H1 (cell line): ENCODE results near the gene NSA2. TPM values are rescaled to one million over a fixed set of nuclear protein-coding genes. Genes with fewer than 3 reads are reported as not detected.

Experiments used
- CTCF ChIA-PET: fragments of 300-600 bp; sonication (Branson Sonifier 250); formaldehyde crosslinking; loops from one replicate; lab custom pipeline; 2021; ENCODE audit not compliant: partially characterized antibody; lab: Charles Lee
- POLR2A ChIA-PET: fragments of 300-600 bp; sonication (Branson Sonifier 250); formaldehyde crosslinking; loops from one replicate; lab custom pipeline; 2021; ENCODE audit warnings: inconsistent platforms; ENCODE audit not compliant: partially characterized antibody; lab: Charles Lee
- DNase-seq, 2 experiments: peaks; one replicate each; pipeline versions ENCODE4 v3.0.0 to v3.0.0-alpha.2; 2010 to 2022; ENCODE audit warnings: low spot score in 2 of 2, low read depth in 1 of 2, mixed read lengths in 1 of 2
- FAIRE-seq: peaks from 2 replicates; lab custom pipeline; 2011; peaks lifted over from hg19 to GRCh38; lab: Jason Lieb, UNC
- H2AFZ ChIP-seq: 2 replicates; pipeline ENCODE4 v1.8.1; 2012; ENCODE audit warnings: low read length, inconsistent platforms
- H2AK5ac ChIP-seq: 2 replicates; pipeline ENCODE4 v1.6.1; 2013; ENCODE audit warnings: low read depth, low read length
- H2BK120ac ChIP-seq: replicated peaks from 2 replicates; pipeline ENCODE3; 2013; ENCODE audit warnings: low read depth, low read length, inconsistent platforms
- H2BK12ac ChIP-seq: 2 replicates; pipeline ENCODE4 v1.6.1; 2013; ENCODE audit warnings: low read depth, low read length
- H2BK15ac ChIP-seq: 2 replicates; pipeline ENCODE4 v1.6.1; 2013; ENCODE audit warnings: low read length
- H2BK20ac ChIP-seq: 2 replicates; pipeline ENCODE4 v1.6.1; 2013; ENCODE audit warnings: low read length
- H2BK5ac ChIP-seq: 2 replicates; pipeline ENCODE4 v1.6.1; 2013; ENCODE audit warnings: low read depth, low read length
- H3K14ac ChIP-seq: 2 replicates; pipeline ENCODE4 v1.6.1; 2013; ENCODE audit warnings: inconsistent platforms; ENCODE audit not compliant: insufficient read length
- H3K18ac ChIP-seq: 2 replicates; pipeline ENCODE4 v1.6.1; 2013; ENCODE audit warnings: low read length; ENCODE audit errors: extremely low read depth
- H3K23ac ChIP-seq: 2 replicates; pipeline ENCODE4 v1.6.1; 2013; ENCODE audit warnings: inconsistent platforms; ENCODE audit not compliant: insufficient read length
- H3K23me2 ChIP-seq: 2 replicates; pipeline ENCODE4 v1.6.1; 2013; ENCODE audit warnings: low read depth, low read length
- H3K27ac ChIP-seq: 2 replicates; pipeline ENCODE4 v1.6.1; 2011; ENCODE audit warnings: low read depth, low read length, inconsistent platforms
- H3K27me3 ChIP-seq, 4 experiments: replicated peaks in 1 of 4; 1 replicate in 1 of 4; 2 replicates in 3 of 4; pipeline versions ENCODE4 v1.6.1 to v1.8.1; 2011 to 2013; ENCODE audit warnings: low read length in 3 of 4, mild to moderate bottlenecking in 3 of 4, inconsistent platforms in 2 of 4, mixed read lengths in 2 of 4, moderate library complexity in 1 of 4; ENCODE audit not compliant: control insufficient read depth in 3 of 4, insufficient read depth in 3 of 4; ENCODE audit errors: extremely low read depth in 1 of 4
- H3K36me3 ChIP-seq, 4 experiments: 2 replicates each; pipeline versions ENCODE4 v1.6.1 to v1.8.1; 2011 to 2013; ENCODE audit warnings: mild to moderate bottlenecking in 4 of 4, low read length in 3 of 4, moderate library complexity in 2 of 4, control low read depth in 1 of 4, inconsistent platforms in 1 of 4; ENCODE audit not compliant: insufficient read depth in 4 of 4, control insufficient read depth in 2 of 4
- H3K4ac ChIP-seq: replicated peaks from 2 replicates; pipeline ENCODE3; 2013; ENCODE audit warnings: low read length, low read depth, mixed read lengths, inconsistent platforms; ENCODE audit not compliant: insufficient read length
- H3K4me1 ChIP-seq, 4 experiments: replicated peaks in 1 of 4; 1 replicate in 1 of 4; 2 replicates in 3 of 4; pipeline versions ENCODE4 v1.6.1 to v1.8.1; 2011 to 2013; ENCODE audit warnings: low read length in 3 of 4, inconsistent platforms in 2 of 4, mixed read lengths in 1 of 4; ENCODE audit not compliant: insufficient read depth in 4 of 4, control insufficient read depth in 3 of 4
- H3K4me2 ChIP-seq, 2 experiments: 2 replicates each; pipeline versions ENCODE4 v1.6.1 to v1.8.1; 2011 to 2013; ENCODE audit warnings: low read depth in 2 of 2, low read length in 2 of 2, control low read depth in 1 of 2, inconsistent platforms in 1 of 2, mild to moderate bottlenecking in 1 of 2; ENCODE audit not compliant: insufficient read depth in 1 of 2
- H3K4me3 ChIP-seq, 4 experiments: fragments of 200-600, 300-600 bp in 1 of 4; sonication (generic), shearing (Covaris generic), sonication (Bioruptor Twin) in 1 of 4; 2 replicates each; pipeline versions ENCODE4 v1.5.1 to v1.8.1; 2011 to 2016; ENCODE audit warnings: low read length in 4 of 4, low read depth in 3 of 4, control low read depth in 2 of 4, inconsistent platforms in 2 of 4, mild to moderate bottlenecking in 2 of 4, mixed read lengths in 1 of 4, moderate library complexity in 1 of 4; ENCODE audit not compliant: insufficient read depth in 2 of 4; ENCODE audit errors: extremely low read depth in 1 of 4
- H3K56ac ChIP-seq: replicated peaks from 2 replicates; pipeline ENCODE3; 2013; ENCODE audit warnings: low read depth, mild to moderate bottlenecking, mixed read lengths, low read length, inconsistent platforms; ENCODE audit not compliant: insufficient read length
- H3K79me1 ChIP-seq: 2 replicates; pipeline ENCODE4 v1.6.1; 2013; ENCODE audit warnings: low read depth, low read length, control low read depth
- H3K79me2 ChIP-seq, 2 experiments: 2 replicates each; pipeline versions ENCODE4 v1.6.1 to v1.8.1; 2012 to 2013; ENCODE audit warnings: low read length in 2 of 2, mild to moderate bottlenecking in 2 of 2, inconsistent platforms in 1 of 2; ENCODE audit not compliant: insufficient read depth in 2 of 2, control insufficient read depth in 1 of 2
- H3K9ac ChIP-seq, 4 experiments: replicated peaks in 1 of 4; 1 replicate in 1 of 4; 2 replicates in 3 of 4; pipeline versions ENCODE4 v1.6.1 to v1.8.1; 2011 to 2013; ENCODE audit warnings: low read depth in 3 of 4, low read length in 3 of 4, control low read depth in 2 of 4, mild to moderate bottlenecking in 2 of 4, moderate library complexity in 2 of 4, inconsistent platforms in 1 of 4; ENCODE audit errors: extremely low read depth in 1 of 4
- H3K9me3 ChIP-seq, 2 experiments: 2 replicates each; pipeline versions ENCODE4 v1.6.1 to v1.8.1; 2012 to 2013; ENCODE audit warnings: mild to moderate bottlenecking in 2 of 2, moderate library complexity in 2 of 2, control low read depth in 1 of 2, inconsistent platforms in 1 of 2, low read depth in 1 of 2, low read length in 1 of 2, mixed read lengths in 1 of 2; ENCODE audit not compliant: insufficient read depth in 2 of 2
- H4K20me1 ChIP-seq, 2 experiments: replicated peaks in 1 of 2; 2 replicates each; pipeline versions ENCODE3 to v1.8.1; 2011 to 2013; ENCODE audit warnings: inconsistent platforms in 2 of 2, low read length in 2 of 2, mild to moderate bottlenecking in 1 of 2; ENCODE audit not compliant: insufficient read depth in 2 of 2, control insufficient read depth in 1 of 2
- H4K5ac ChIP-seq: 2 replicates; pipeline ENCODE4 v1.6.1; 2013; ENCODE audit warnings: low read length, low read depth, mixed read lengths, inconsistent platforms; ENCODE audit not compliant: insufficient read length
- H4K8ac ChIP-seq: 2 replicates; pipeline ENCODE4 v1.8.0; 2013; ENCODE audit warnings: mild to moderate bottlenecking, moderate library complexity, low read length, inconsistent platforms; ENCODE audit not compliant: insufficient read depth; ENCODE audit errors: extremely low read depth
- H4K91ac ChIP-seq: replicated peaks from 2 replicates; pipeline ENCODE3; 2013; ENCODE audit warnings: low read length, mixed read lengths, inconsistent platforms; ENCODE audit not compliant: insufficient read length
- ATF2 ChIP-seq: IDR thresholded peaks from 2 replicates; pipeline ENCODE4 v1.6.1; 2012; ENCODE audit warnings: low read length, inconsistent platforms
- CBX5 ChIP-seq: fragments of 300-800, 300-1000 bp; sonication (generic); IDR thresholded peaks from 2 replicates; pipeline ENCODE4 v1.7.1; 2016; ENCODE audit warnings: antibody characterized with exemption, low read length, low read depth
- CREB1 ChIP-seq: IDR thresholded peaks from 2 replicates; pipeline ENCODE4 v1.6.1; 2012; ENCODE audit warnings: inconsistent platforms
- CTBP2 ChIP-seq: IDR thresholded peaks from 2 replicates; pipeline ENCODE4 v1.7.0; 2011; ENCODE audit warnings: borderline replicate concordance, mild to moderate bottlenecking, moderate library complexity, mixed read lengths, low read length; ENCODE audit not compliant: insufficient read depth, insufficient read length
- GTF2F1 ChIP-seq: IDR thresholded peaks from 2 replicates; pipeline ENCODE4 v1.6.1; 2012; ENCODE audit warnings: low read depth, low read length, improper control_type of control experiment, borderline replicate concordance
- MAX ChIP-seq: IDR thresholded peaks from 2 replicates; pipeline ENCODE4 v1.6.1; 2012; ENCODE audit warnings: inconsistent platforms
- NRF1 ChIP-seq: IDR thresholded peaks from 2 replicates; pipeline ENCODE4 v1.6.1; 2011; ENCODE audit warnings: mild to moderate bottlenecking, low read depth, low read length, improper control_type of control experiment
- POLR2AphosphoS5 ChIP-seq: IDR thresholded peaks from 2 replicates; pipeline ENCODE4 v1.6.1; 2011; ENCODE audit warnings: low read depth, low read length
- SIX5 ChIP-seq: IDR thresholded peaks from 2 replicates; pipeline ENCODE4 v1.6.1; 2011; ENCODE audit warnings: mild to moderate bottlenecking, low read depth, low read length
- SP2 ChIP-seq: IDR thresholded peaks from 2 replicates; pipeline ENCODE4 v1.6.1; 2012; ENCODE audit warnings: mild to moderate bottlenecking, low read length, inconsistent platforms
- SP4 ChIP-seq: IDR thresholded peaks from 2 replicates; pipeline ENCODE4 v1.6.1; 2012; ENCODE audit warnings: low read length, inconsistent platforms
- SRF ChIP-seq: IDR thresholded peaks from 2 replicates; pipeline ENCODE4 v1.6.1; 2011; ENCODE audit warnings: mild to moderate bottlenecking, low read depth, low read length, moderate library complexity
- TEAD4 ChIP-seq: IDR thresholded peaks from 2 replicates; pipeline ENCODE4 v1.6.1; 2012; ENCODE audit warnings: low read depth, low read length, inconsistent platforms, mixed read lengths
- ZNF274 ChIP-seq: IDR thresholded peaks from 2 replicates; pipeline ENCODE4 v1.7.0; 2012; ENCODE audit warnings: low read length, borderline replicate concordance; ENCODE audit errors: extremely low read depth
- WGBS, 2 experiments: shearing (Covaris generic) in 1 of 2; methylation state at CpG; one replicate each; pipeline versions ENCODE4 v1.1.6 to v1.1.7; 2013 to 2015; ENCODE audit warnings: low lambda C conversion rate in 2 of 2, mixed read lengths in 2 of 2, inconsistent platforms in 1 of 2, low coverage in 1 of 2, missing lambda C conversion rate in 1 of 2; ENCODE audit not compliant: insufficient replicate concordance in 2 of 2, insufficient coverage in 1 of 2, insufficient read length in 1 of 2; ENCODE audit errors: extremely low coverage in 1 of 2, missing lambda C conversion rate in 1 of 2; 5-methylcytosine and 5-hydroxymethylcytosine counted together
- polyA plus RNA-seq, 7 experiments: library from polyadenylated mRNA; depleted of rRNA in 3 of 7; stranded (reverse) in 5 of 7; unstranded in 2 of 7; fragments of >200 nt in 5 of 7; fragments of 200-250 nt in 2 of 7; gene quantifications; 1 replicate in 5 of 7; 2 replicates in 1 of 7; 4 replicates in 1 of 7; pipeline versions ENCODE4 v1.2.1 to v1.2.3, GENCODE V29; 2011 to 2013; ENCODE audit warnings: missing spikeins in 2 of 7, mixed read lengths in 2 of 7
- total RNA-seq: library from RNA; stranded (reverse); fragmentation: NEBNext Ultra II Directional; extraction: Animal tissue kit (Norgen Biotek cat#: 25700); gene quantifications from 2 replicates; pipeline ENCODE4 v1.2.1, GENCODE V29; 2021

Gene NSA2
- total and polyA plus RNA-seq, 2 of the 8 experiments (the other 6 are each of a cell fraction or from before 2014, with no cell fraction given), result 17.0 to 68.7 TPM

- no peaks in the 10 kb centered on the region for H3K4me1 ChIP-seq
- H2BK15ac ChIP-seq, result no peak overlapping the region
- H3K23ac ChIP-seq, result no peak overlapping the region
- H2BK20ac ChIP-seq, result no peak overlapping the region
- H4K20me1 ChIP-seq, result no peaks in the 10 kb centered on the region
- H3K36me3 ChIP-seq, result peaks cover 2 to 64% (median 19%) of the 10 kb centered on the region in 4 experiments
- H2BK5ac ChIP-seq, result no peak overlapping the region
- H3K4me3 ChIP-seq, result no peak overlapping the region
- no peak overlapping the region for H3K18ac ChIP-seq
- H2BK12ac ChIP-seq, result no peak overlapping the region
- no peak overlapping the region for H3K56ac ChIP-seq
- H3K9ac ChIP-seq, result no peak overlapping the region
- H3K4ac ChIP-seq, result no peak overlapping the region
- no peaks in the 10 kb centered on the region for H3K79me2 ChIP-seq
- no peak overlapping the region for H4K91ac ChIP-seq
- WGBS, 2 experiments, result 92% methylated on average over 1 of the region's 1 CpG; no CpG with 5 or more reads in 1 of the 2 experiments
- no peak overlapping the region for H3K4me2 ChIP-seq
- H3K27me3 ChIP-seq, result no peaks in the 10 kb centered on the region
- H4K5ac ChIP-seq, result no peak overlapping the region
- no peaks in the 10 kb centered on the region for H3K23me2 ChIP-seq
- H3K27ac ChIP-seq, result no peak overlapping the region
- no peaks in the 10 kb centered on the region for H3K79me1 ChIP-seq
- DNase-seq (no peak), FAIRE-seq (no peak)
- no peak overlapping the region for H3K14ac ChIP-seq
- H3K9me3 ChIP-seq, result no peaks in the 10 kb centered on the region
- H2AFZ ChIP-seq, result no peak overlapping the region
- ChIA-PET CTCF (interaction anchor here (1.4 to 1.6 kb wide), 2 partner anchors 17 to 180 kb away, joined by 3 to 4 read pairs; no protein-coding TSS in a partner anchor), POLR2A (interaction anchor here (1.1 kb wide), 1 partner anchor 36 kb away, joined by 3 read pairs; no protein-coding TSS in a partner anchor)
- no peak overlapping the region for H2BK120ac ChIP-seq
- no peak overlapping the region for H4K8ac ChIP-seq
- H2AK5ac ChIP-seq, result no peak overlapping the region
- TF ChIP-seq TEAD4 (no peak), CBX5 (no peak), POLR2AphosphoS5 (no peak), SRF (no peak), SP2 (no peak), NRF1 (no peak), SP4 (no peak), ZNF274 (no peak), SIX5 (no peak), ATF2 (no peak), MAX (no peak), GTF2F1 (no peak), CREB1 (no peak), CTBP2 (no peak)
Measured at GRCh38 chr5:74722271-74722670, 44.8 kb upstream of the NSA2 start.
